ENCODE data around the gene ASXL3. TPM values are rescaled to one million over a fixed set of nuclear protein-coding genes. Genes with fewer than 3 reads are reported as not detected.

The ASXL3 gene
- total and polyA plus RNA-seq, 2 experiments from 2014 or later, result 6.1 to 10.0 TPM

DNA sequence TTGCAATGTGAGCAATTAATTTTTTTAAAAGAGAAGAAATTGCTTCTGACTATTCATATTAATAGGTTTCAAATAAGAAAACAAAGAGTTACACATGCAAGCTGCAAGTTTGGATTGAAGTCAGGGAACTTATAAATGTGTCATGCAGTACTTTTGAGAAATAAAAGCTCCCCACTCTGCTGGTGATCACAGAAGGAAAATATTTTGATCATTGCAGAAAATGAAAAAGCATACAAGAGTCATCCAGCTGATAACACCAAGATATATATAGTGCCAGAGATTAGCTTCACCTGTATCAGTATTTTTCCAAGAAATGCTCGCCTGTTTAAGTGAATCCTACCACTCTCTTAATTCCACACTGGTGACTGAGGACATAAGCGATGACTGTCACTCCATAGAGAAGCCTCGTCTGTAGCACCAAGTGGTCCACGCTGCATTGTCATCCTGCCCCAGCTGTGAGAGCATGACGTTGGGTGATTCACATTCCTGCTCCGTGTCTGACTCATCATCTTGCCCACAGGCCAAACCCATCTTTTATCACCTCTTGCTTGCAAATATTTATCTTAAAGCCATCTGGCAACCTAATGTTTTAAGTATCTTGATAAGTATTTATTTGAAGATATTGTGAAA, 178.0 kb downstream of the ASXL3 start:
- Histone ChIP-seq H3K27me3 (no peaks in the 10 kb centered on the region), H3K36me3 (no peaks in the 10 kb centered on the region), H3K9me3 (ENCODE audit: low read depth) (no peaks in the 10 kb centered on the region), H3K4me3 (no peak overlapping the region), H3K4me1 (ENCODE audit: low read depth) (peaks cover 13% of the 10 kb centered on the region), H3K27ac (peak overlapping the region; percentile 27)
- peak in 1 of 2 donors; percentile 57 for DNase-seq (ENCODE audit: low read depth in 1 of 2, low spot score in 1 of 2)
- TF ChIP-seq, protein P1, sequence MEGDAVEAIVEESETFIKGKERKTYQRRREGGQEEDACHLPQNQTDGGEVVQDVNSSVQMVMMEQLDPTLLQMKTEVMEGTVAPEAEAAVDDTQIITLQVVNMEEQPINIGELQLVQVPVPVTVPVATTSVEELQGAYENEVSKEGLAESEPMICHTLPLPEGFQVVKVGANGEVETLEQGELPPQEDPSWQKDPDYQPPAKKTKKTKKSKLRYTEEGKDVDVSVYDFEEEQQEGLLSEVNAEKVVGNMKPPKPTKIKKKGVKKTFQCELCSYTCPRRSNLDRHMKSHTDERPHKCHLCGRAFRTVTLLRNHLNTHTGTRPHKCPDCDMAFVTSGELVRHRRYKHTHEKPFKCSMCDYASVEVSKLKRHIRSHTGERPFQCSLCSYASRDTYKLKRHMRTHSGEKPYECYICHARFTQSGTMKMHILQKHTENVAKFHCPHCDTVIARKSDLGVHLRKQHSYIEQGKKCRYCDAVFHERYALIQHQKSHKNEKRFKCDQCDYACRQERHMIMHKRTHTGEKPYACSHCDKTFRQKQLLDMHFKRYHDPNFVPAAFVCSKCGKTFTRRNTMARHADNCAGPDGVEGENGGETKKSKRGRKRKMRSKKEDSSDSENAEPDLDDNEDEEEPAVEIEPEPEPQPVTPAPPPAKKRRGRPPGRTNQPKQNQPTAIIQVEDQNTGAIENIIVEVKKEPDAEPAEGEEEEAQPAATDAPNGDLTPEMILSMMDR (IDR thresholded peaks at IDR 0.05; ENCODE audit: low read depth, low read length), result no peak

DNA sequence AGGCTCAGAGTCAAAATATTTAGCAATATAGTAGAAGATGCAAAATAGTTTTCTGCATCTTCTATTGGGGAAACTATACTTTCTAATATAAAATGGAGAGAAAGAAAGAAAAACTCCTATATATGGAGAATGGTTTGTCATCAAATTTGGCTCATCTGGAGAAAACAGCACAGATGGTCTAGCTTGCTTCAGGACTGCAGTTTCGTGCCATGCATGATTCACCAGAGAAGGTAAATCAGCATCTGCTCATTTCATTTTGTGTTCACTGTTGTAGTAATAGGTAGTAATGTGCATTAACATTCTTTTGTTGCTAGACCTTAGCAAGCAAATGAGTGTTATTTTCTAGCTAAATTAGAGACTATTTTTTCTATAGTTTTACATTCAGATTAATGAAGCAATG, 179.0 kb downstream of the ASXL3 start:
- Histone ChIP-seq H3K27ac (no peak overlapping the region), H3K36me3 (no peaks in the 10 kb centered on the region), H3K27me3 (no peaks in the 10 kb centered on the region), H3K4me1 (ENCODE audit: low read depth) (peaks cover 13% of the 10 kb centered on the region), H3K9me3 (ENCODE audit: low read depth) (no peaks in the 10 kb centered on the region), H3K4me3 (no peak overlapping the region)
- DNase-seq (ENCODE audit: low read depth in 1 of 2, low spot score in 1 of 2), result no peak
- TF ChIP-seq, protein P1 (IDR thresholded peaks at IDR 0.05; ENCODE audit: low read depth, low read length), result no peak

DNA sequence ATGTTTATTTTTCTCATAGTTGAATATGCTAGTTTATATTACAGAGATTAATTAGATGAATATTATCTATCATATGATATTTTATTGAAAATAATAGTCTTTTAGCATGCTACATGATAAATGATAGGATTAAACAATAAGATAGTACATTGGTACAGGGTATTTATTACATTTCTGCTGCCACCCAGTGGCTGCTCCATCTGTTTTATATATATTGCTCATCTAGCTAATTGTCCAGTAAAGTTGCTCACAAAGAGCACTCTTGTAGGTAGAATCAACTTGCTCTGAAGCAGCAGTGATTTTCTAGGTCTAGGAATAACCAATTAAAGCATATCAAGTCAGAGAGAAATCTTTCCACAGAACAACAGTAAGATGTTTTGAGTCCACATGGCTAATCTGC, 183.3 kb downstream of the ASXL3 start:
- H3K9me3 ChIP-seq (ENCODE audit: low read depth), result no peaks in the 10 kb centered on the region

DNA sequence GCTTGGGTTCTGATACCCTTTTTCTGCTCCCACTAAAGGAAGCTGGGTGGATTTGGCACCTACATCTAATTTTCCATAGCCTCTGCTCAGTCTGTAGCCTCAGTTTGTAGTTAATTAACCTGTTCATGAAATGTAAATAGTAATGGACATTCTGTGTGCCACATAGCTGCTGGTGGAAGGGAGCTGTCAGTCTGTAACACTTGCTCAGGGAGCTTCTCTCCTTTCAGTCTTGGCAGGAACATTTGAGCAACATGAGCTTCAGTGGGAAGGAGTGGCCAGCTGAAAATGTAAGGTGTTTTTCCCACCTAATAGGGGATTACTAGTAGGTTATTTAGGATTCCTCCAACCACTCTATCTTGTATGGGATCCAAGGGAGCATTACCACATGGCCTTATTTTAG, 203.4 kb downstream of the ASXL3 start:
- TF ChIP-seq, protein P1 (IDR thresholded peaks at IDR 0.05; ENCODE audit: low read depth, low read length), result no peak
- no peaks in the 10 kb centered on the region for H3K27me3 ChIP-seq
- no peak overlapping the region for H3K27ac ChIP-seq
- H3K9me3 ChIP-seq (ENCODE audit: low read depth), result no peaks in the 10 kb centered on the region
- H3K4me1 ChIP-seq (ENCODE audit: low read depth), result no peaks in the 10 kb centered on the region
- H3K4me3 ChIP-seq, result no peak overlapping the region
- no peaks in the 10 kb centered on the region for H3K36me3 ChIP-seq
- no peak for DNase-seq (ENCODE audit: low read depth in 1 of 2, low spot score in 1 of 2)

More for the DNA sequence above, 183.3 kb downstream of the ASXL3 start:
- no peaks in the 10 kb centered on the region for H3K36me3 ChIP-seq
- TF ChIP-seq, protein P1 (IDR thresholded peaks at IDR 0.05; ENCODE audit: low read depth, low read length), result peak; percentile 26
- peaks cover under 1% of the 10 kb centered on the region for H3K4me1 ChIP-seq (ENCODE audit: low read depth)
- no peak overlapping the region for H3K27ac ChIP-seq
- no peaks in the 10 kb centered on the region for H3K27me3 ChIP-seq
- H3K4me3 ChIP-seq, result no peak overlapping the region
- peak; percentile 37 to 40 for DNase-seq (ENCODE audit: low read depth in 1 of 2, low spot score in 1 of 2)

Other genes starting within 250 kb of the ASXL3 start
- gene CCDC178, start 137.5 kb upstream of the ASXL3 start, total RNA-seq, result 0.49 TPM in 1 of 2 replicates, not detected in the other
- gene CCDC178, start 137.5 kb upstream of the ASXL3 start, polyA plus RNA-seq, result 0.17 and 0.82 TPM in 2 replicates